Measurements from ENCODE around the gene PFKFB4.

Gene PFKFB4

GRCh38 chr3:48566401-48566760, 9.8 kb upstream of the PFKFB4 start:
- no peak overlapping the region for H3K27ac ChIP-seq (replicated peaks)
- H3K27me3 ChIP-seq (ENCODE audit: insufficient read depth, poor library complexity, severe bottlenecking), result no peaks in the 10 kb centered on the region
- no peak for DNase-seq (ENCODE audit: low read depth in 1 of 2, low spot score in 1 of 2)
- TF ChIP-seq POLR2AphosphoS5 (IDR thresholded peaks at IDR 0.05; ENCODE audit: low read depth), result no peak
- TF ChIP-seq REST (IDR thresholded peaks at IDR 0.05; ENCODE audit: insufficient replicate concordance, low read depth), result no peak
- no peak for TF ChIP-seq GABPA (IDR thresholded peaks at IDR 0.05; ENCODE audit: low read depth)
- no peak for TF ChIP-seq SPI1 (IDR thresholded peaks at IDR 0.05; ENCODE audit: borderline replicate concordance, low read depth)
- no peak for TF ChIP-seq CTCF (IDR thresholded peaks at IDR 0.05; ENCODE audit: insufficient read depth, low read length)
- H3K4me3 ChIP-seq (replicated peaks; ENCODE audit: insufficient read depth, low read length), result no peak overlapping the region

GRCh38 chr3:48565591-48566400, 9.2 kb upstream of the PFKFB4 start:
- peak; percentile 47 to 68 for DNase-seq (ENCODE audit: low read depth in 1 of 2, low spot score in 1 of 2)
- Histone ChIP-seq H3K4me3 (replicated peaks; ENCODE audit: insufficient read depth, low read length) (no peak overlapping the region), H3K27ac (replicated peaks) (no peak overlapping the region), H3K27me3 (ENCODE audit: insufficient read depth, poor library complexity, severe bottlenecking) (no peaks in the 10 kb centered on the region)
- no peak for TF ChIP-seq SPI1 (IDR thresholded peaks at IDR 0.05; ENCODE audit: borderline replicate concordance, low read depth)
- no peak for TF ChIP-seq GABPA (IDR thresholded peaks at IDR 0.05; ENCODE audit: low read depth)
- TF ChIP-seq POLR2AphosphoS5 (IDR thresholded peaks at IDR 0.05; ENCODE audit: low read depth), result no peak
- TF ChIP-seq REST (IDR thresholded peaks at IDR 0.05; ENCODE audit: insufficient replicate concordance, low read depth), result no peak
- no peak for TF ChIP-seq CTCF (IDR thresholded peaks at IDR 0.05; ENCODE audit: insufficient read depth, low read length)

GRCh38 chr3:48565186-48565585, 8.6 kb upstream of the PFKFB4 start:
- TF ChIP-seq CTCF (IDR thresholded peaks at IDR 0.05; ENCODE audit: insufficient read depth, low read length) (no peak), REST (IDR thresholded peaks at IDR 0.05; ENCODE audit: insufficient replicate concordance, low read depth) (no peak), SPI1 (IDR thresholded peaks at IDR 0.05; ENCODE audit: borderline replicate concordance, low read depth) (no peak), GABPA (IDR thresholded peaks at IDR 0.05; ENCODE audit: low read depth) (no peak), POLR2AphosphoS5 (IDR thresholded peaks at IDR 0.05; ENCODE audit: low read depth) (no peak)
- no peak for DNase-seq (ENCODE audit: low read depth in 1 of 2, low spot score in 1 of 2)
- H3K27ac ChIP-seq (replicated peaks), result no peak overlapping the region
- H3K27me3 ChIP-seq (ENCODE audit: insufficient read depth, poor library complexity, severe bottlenecking), result no peaks in the 10 kb centered on the region
- no peak overlapping the region for H3K4me3 ChIP-seq (replicated peaks; ENCODE audit: insufficient read depth, low read length)
